HepG2 (cell line): ENCODE data around the gene GLB1L. TPM values are rescaled to one million over a fixed set of nuclear protein-coding genes. Genes with fewer than 3 reads are reported as not detected.
A peak's percentile ranks its signal among the peaks of the same experiment; 100 is the strongest.

Experiments
- ELF3 ChIP-seq: IDR thresholded peaks from 2 replicates; pipeline ENCODE4 v1.6.1; 2016; ENCODE audit warnings: missing genetic modification reagents, missing compliant biosample characterization
- FOSL2 ChIP-seq: sonication (generic); formaldehyde crosslinking; IDR thresholded peaks from 2 replicates; pipeline ENCODE4 v1.4.0; 2020; ENCODE audit warnings: missing genetic modification reagents
- FOXK1 ChIP-seq: sonication (generic); formaldehyde crosslinking; IDR thresholded peaks from 2 replicates; pipeline ENCODE4 v1.4.0; 2020; ENCODE audit warnings: low read depth, missing genetic modification reagents, borderline replicate concordance
- KAT2B ChIP-seq: fragments of 150-350 bp; IDR thresholded peaks from 2 replicates; pipeline ENCODE4 v1.6.1; 2014; ENCODE audit warnings: low read depth, low read length, borderline replicate concordance
- KLF15 ChIP-seq: sonication (generic); formaldehyde crosslinking; IDR thresholded peaks from 2 replicates; pipeline ENCODE4 v1.8.1; 2023; ENCODE audit warnings: borderline replicate concordance, mild to moderate bottlenecking, inconsistent platforms, missing genetic modification reagents, mixed read lengths
- NR2F1 ChIP-seq, 2 experiments: fragments of 450-650 bp in 1 of 2; formaldehyde crosslinking in 1 of 2; IDR thresholded peaks; 2 replicates each; pipeline versions ENCODE4 v1.5.0 to v1.6.1; 2016 to 2020; ENCODE audit warnings: mild to moderate bottlenecking in 1 of 2, missing compliant biosample characterization in 1 of 2, missing genetic modification reagents in 1 of 2, moderate library complexity in 1 of 2
- ZEB1 ChIP-seq: IDR thresholded peaks from 2 replicates; pipeline ENCODE4 v1.6.1; 2012; ENCODE audit warnings: mild to moderate bottlenecking, low read depth, inconsistent platforms; ENCODE audit not compliant: insufficient replicate concordance
- ZNF101 ChIP-seq: sonication (generic); formaldehyde crosslinking; IDR thresholded peaks from 2 replicates; pipeline ENCODE4 v1.4.0; 2020; ENCODE audit warnings: mild to moderate bottlenecking, low read depth, missing genetic modification reagents, borderline replicate concordance
- ZNF34 ChIP-seq: sonication (generic); formaldehyde crosslinking; IDR thresholded peaks from 2 replicates; pipeline ENCODE4 v1.4.0; 2020; ENCODE audit warnings: mild to moderate bottlenecking, missing genetic modification reagents, borderline replicate concordance
- ZNF484 ChIP-seq: sonication (generic); formaldehyde crosslinking; IDR thresholded peaks from 2 replicates; pipeline ENCODE4 v1.5.1; 2020; ENCODE audit warnings: mild to moderate bottlenecking, low read depth, missing genetic modification reagents, borderline replicate concordance
- ZNF83 ChIP-seq: sonication (generic); formaldehyde crosslinking; IDR thresholded peaks from 2 replicates; pipeline ENCODE4 v1.4.0; 2020; ENCODE audit warnings: missing genetic modification reagents, mild to moderate bottlenecking, borderline replicate concordance
- polyA plus RNA-seq, 8 experiments: library from polyadenylated mRNA; depleted of rRNA in 3 of 8; stranded (reverse) in 7 of 8; unstranded in 1 of 8; fragments of >200 nt; fragmentation: Illumina TruSeq in 4 of 8; extraction: Trizol in 4 of 8; gene quantifications; 2 replicates each; pipeline versions ENCODE4 v1.2.1 to v1.2.3, GENCODE V29; 2011 to 2016; ENCODE audit warnings: low read depth in 4 of 8, missing spikeins in 1 of 8, mixed read lengths in 1 of 8; ENCODE audit not compliant: insufficient read depth in 1 of 8
- total RNA-seq, 5 experiments: library from RNA; depleted of rRNA; stranded (reverse); fragments of >200 nt; fragmentation: Illumina TruSeq; extraction: Trizol; gene quantifications; 2 replicates each; pipeline ENCODE4 v1.2.3, GENCODE V29; 2016; ENCODE audit warnings: low read depth in 1 of 5
- TF ChIP-seq, protein P1 (sequence below): sonication (generic); formaldehyde crosslinking; IDR thresholded peaks from 2 replicates; pipeline ENCODE4 v1.4.0; 2020; ENCODE audit warnings: mild to moderate bottlenecking, missing genetic modification reagents
- TF ChIP-seq, protein P2 (sequence below): sonication (generic); formaldehyde crosslinking; IDR thresholded peaks from 2 replicates; pipeline ENCODE4 v1.5.0; 2020; ENCODE audit warnings: mild to moderate bottlenecking, missing genetic modification reagents, moderate library complexity
- TF ChIP-seq, protein P3 (sequence below): sonication (generic); formaldehyde crosslinking; IDR thresholded peaks from 2 replicates; pipeline ENCODE4 v1.4.0; 2020; ENCODE audit warnings: mild to moderate bottlenecking, missing genetic modification reagents
- TF ChIP-seq, protein P4 (sequence below): sonication (generic); formaldehyde crosslinking; IDR thresholded peaks from 2 replicates; pipeline ENCODE4 v1.9.0; 2021; ENCODE audit warnings: missing genetic modification reagents, mild to moderate bottlenecking, borderline replicate concordance
- TF ChIP-seq, protein P5 (sequence below): sonication (generic); formaldehyde crosslinking; IDR thresholded peaks from 2 replicates; pipeline ENCODE4 v1.4.0; 2020; ENCODE audit warnings: missing genetic modification reagents

The GLB1L gene
- total and polyA plus RNA-seq, 2 of the 13 experiments (the other 11 are each of a cell fraction or from before 2014, with no cell fraction given), result 6.8 to 7.3 TPM

DNA sequence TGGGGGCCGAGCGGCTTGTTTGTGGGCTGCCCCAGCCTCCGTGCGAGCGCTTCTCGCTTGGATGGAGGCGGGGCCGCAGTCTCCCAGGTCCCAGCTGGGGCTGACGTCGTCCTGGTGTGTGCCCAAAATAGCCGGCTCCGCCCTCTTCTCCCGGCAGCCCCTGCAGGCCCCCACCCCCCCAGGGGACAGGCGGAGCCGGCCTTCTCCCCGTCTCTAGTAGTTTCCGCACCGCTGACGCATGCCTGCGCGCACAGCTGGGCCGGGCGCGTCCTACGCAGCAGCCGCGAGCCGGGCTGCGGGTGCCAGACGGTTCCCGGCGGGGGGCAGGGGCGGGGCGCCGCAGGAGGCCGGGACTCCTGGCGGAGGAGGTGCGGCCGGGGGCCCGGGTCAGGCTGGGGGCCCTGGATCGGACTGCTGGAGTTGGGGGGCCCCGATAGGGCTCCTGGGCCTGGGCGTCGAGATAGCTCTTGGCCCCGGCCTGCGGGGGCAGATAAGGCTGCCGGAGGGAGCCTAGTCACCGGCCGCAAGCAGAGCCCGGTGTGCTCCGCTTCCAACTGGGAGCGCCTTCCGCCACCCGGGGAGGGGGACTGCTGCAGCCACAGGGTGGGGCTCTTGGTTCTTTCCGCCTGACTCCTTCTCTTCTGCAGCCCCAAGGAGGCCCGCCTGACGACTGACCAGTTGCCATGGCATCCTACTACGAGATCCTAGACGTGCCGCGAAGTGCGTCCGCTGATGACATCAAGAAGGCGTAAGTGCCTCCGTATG lies 34.1 kb upstream of the GLB1L start, which contains the start of gene DNAJB2 (continued):
- TF ChIP-seq FOSL2, result peak; percentile 70; the same call in 1 of the 2 replicates
- TF ChIP-seq ZNF101 (CRISPR knock-in tag), result no peak
- no peak for TF ChIP-seq ZNF484 (CRISPR knock-in tag)
- TF ChIP-seq KAT2B, result no peak
- TF ChIP-seq, protein P1, sequence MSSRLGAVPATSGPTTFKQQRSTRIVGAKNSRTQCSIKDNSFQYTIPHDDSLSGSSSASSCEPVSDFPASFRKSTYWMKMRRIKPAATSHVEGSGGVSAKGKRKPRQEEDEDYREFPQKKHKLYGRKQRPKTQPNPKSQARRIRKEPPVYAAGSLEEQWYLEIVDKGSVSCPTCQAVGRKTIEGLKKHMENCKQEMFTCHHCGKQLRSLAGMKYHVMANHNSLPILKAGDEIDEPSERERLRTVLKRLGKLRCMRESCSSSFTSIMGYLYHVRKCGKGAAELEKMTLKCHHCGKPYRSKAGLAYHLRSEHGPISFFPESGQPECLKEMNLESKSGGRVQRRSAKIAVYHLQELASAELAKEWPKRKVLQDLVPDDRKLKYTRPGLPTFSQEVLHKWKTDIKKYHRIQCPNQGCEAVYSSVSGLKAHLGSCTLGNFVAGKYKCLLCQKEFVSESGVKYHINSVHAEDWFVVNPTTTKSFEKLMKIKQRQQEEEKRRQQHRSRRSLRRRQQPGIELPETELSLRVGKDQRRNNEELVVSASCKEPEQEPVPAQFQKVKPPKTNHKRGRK, result no peak
- TF ChIP-seq, protein P2, sequence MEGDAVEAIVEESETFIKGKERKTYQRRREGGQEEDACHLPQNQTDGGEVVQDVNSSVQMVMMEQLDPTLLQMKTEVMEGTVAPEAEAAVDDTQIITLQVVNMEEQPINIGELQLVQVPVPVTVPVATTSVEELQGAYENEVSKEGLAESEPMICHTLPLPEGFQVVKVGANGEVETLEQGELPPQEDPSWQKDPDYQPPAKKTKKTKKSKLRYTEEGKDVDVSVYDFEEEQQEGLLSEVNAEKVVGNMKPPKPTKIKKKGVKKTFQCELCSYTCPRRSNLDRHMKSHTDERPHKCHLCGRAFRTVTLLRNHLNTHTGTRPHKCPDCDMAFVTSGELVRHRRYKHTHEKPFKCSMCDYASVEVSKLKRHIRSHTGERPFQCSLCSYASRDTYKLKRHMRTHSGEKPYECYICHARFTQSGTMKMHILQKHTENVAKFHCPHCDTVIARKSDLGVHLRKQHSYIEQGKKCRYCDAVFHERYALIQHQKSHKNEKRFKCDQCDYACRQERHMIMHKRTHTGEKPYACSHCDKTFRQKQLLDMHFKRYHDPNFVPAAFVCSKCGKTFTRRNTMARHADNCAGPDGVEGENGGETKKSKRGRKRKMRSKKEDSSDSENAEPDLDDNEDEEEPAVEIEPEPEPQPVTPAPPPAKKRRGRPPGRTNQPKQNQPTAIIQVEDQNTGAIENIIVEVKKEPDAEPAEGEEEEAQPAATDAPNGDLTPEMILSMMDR (CRISPR knock-in tag), result peak; percentile 49
- TF ChIP-seq FOXK1 (CRISPR knock-in tag), result peak; percentile 80
- no peak for TF ChIP-seq ZNF83 (CRISPR knock-in tag)
- TF ChIP-seq, protein P3, sequence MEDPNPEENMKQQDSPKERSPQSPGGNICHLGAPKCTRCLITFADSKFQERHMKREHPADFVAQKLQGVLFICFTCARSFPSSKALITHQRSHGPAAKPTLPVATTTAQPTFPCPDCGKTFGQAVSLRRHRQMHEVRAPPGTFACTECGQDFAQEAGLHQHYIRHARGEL (CRISPR knock-in tag), result no peak
- TF ChIP-seq ZNF34 (CRISPR knock-in tag), result 0 out of 2 replicates have a peak, but pooled peaks have one; percentile 41
- TF ChIP-seq ZEB1, result no peak
- peak; percentile 85; the same call in 1 of the 2 replicates for TF ChIP-seq ELF3 (CRISPR knock-in tag)
- TF ChIP-seq KLF15 (CRISPR knock-in tag), result no peak
- TF ChIP-seq NR2F1 (CRISPR knock-in tag; IDR thresholded peaks at IDR 0.05), result no peak
- TF ChIP-seq, protein P4, sequence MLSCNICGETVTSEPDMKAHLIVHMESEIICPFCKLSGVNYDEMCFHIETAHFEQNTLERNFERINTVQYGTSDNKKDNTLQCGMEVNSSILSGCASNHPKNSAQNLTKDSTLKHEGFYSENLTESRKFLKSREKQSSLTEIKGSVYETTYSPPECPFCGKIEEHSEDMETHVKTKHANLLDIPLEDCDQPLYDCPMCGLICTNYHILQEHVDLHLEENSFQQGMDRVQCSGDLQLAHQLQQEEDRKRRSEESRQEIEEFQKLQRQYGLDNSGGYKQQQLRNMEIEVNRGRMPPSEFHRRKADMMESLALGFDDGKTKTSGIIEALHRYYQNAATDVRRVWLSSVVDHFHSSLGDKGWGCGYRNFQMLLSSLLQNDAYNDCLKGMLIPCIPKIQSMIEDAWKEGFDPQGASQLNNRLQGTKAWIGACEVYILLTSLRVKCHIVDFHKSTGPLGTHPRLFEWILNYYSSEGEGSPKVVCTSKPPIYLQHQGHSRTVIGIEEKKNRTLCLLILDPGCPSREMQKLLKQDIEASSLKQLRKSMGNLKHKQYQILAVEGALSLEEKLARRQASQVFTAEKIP (CRISPR knock-in tag), result no peak
- TF ChIP-seq, protein P5, sequence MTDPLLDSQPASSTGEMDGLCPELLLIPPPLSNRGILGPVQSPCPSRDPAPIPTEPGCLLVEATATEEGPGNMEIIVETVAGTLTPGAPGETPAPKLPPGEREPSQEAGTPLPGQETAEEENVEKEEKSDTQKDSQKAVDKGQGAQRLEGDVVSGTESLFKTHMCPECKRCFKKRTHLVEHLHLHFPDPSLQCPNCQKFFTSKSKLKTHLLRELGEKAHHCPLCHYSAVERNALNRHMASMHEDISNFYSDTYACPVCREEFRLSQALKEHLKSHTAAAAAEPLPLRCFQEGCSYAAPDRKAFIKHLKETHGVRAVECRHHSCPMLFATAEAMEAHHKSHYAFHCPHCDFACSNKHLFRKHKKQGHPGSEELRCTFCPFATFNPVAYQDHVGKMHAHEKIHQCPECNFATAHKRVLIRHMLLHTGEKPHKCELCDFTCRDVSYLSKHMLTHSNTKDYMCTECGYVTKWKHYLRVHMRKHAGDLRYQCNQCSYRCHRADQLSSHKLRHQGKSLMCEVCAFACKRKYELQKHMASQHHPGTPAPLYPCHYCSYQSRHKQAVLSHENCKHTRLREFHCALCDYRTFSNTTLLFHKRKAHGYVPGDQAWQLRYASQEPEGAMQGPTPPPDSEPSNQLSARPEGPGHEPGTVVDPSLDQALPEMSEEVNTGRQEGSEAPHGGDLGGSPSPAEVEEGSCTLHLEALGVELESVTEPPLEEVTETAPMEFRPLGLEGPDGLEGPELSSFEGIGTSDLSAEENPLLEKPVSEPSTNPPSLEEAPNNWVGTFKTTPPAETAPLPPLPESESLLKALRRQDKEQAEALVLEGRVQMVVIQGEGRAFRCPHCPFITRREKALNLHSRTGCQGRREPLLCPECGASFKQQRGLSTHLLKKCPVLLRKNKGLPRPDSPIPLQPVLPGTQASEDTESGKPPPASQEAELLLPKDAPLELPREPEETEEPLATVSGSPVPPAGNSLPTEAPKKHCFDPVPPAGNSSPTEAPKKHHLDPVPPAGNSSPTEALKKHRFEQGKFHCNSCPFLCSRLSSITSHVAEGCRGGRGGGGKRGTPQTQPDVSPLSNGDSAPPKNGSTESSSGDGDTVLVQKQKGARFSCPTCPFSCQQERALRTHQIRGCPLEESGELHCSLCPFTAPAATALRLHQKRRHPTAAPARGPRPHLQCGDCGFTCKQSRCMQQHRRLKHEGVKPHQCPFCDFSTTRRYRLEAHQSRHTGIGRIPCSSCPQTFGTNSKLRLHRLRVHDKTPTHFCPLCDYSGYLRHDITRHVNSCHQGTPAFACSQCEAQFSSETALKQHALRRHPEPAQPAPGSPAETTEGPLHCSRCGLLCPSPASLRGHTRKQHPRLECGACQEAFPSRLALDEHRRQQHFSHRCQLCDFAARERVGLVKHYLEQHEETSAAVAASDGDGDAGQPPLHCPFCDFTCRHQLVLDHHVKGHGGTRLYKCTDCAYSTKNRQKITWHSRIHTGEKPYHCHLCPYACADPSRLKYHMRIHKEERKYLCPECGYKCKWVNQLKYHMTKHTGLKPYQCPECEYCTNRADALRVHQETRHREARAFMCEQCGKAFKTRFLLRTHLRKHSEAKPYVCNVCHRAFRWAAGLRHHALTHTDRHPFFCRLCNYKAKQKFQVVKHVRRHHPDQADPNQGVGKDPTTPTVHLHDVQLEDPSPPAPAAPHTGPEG (CRISPR knock-in tag), result peak; percentile 83
